Measurements from ENCODE around the gene TCEANC. TPM values are rescaled to one million over a fixed set of nuclear protein-coding genes. Genes with fewer than 3 reads are reported as not detected.

TCEANC gene
- total RNA-seq, 1 experiment from 2014 or later: 3.1 TPM

- H2AFZ ChIP-seq (ENCODE audit: low read length): no peak overlapping the region
- no peak for TF ChIP-seq CTCF (conservative IDR thresholded peaks at IDR 0.05)
- no peaks in the 10 kb centered on the region for H3K27me3 ChIP-seq (ENCODE audit: insufficient read depth, low read length)
- H3K14ac ChIP-seq (ENCODE audit: insufficient read depth, low read length): no peak overlapping the region
- H2BK15ac ChIP-seq (ENCODE audit: low read depth, low read length): no peak overlapping the region
- H2BK20ac ChIP-seq (ENCODE audit: low read depth, low read length, poor library complexity, severe bottlenecking): no peak overlapping the region
- Mint-ChIP-seq H3K27me3 (ENCODE audit: low read depth) (no peaks in the 10 kb centered on the region; the same call in 1 of the 2 replicates), H3K9me3 (peaks cover 30 to 55% of the 10 kb centered on the region in 2 experiments), H3K27ac (no peak overlapping the region), H3K4me1 (peaks cover 7 to 10% of the 10 kb centered on the region in 2 experiments), H3K4me3 (peak overlapping the region; percentile 78 to 85; a peak in 4 of 5 replicates), H3K36me3 (ENCODE audit: insufficient read depth in 1 of 3, low read depth in 3 of 3) (peaks cover 0 to 20% (median 8%) of the 10 kb centered on the region in 3 experiments; a peak in 2 of 7 replicates)
- no peak overlapping the region for H3T11ph ChIP-seq (ENCODE audit: low read length)
- H4K5ac ChIP-seq (ENCODE audit: insufficient read length, low read depth, low read length): no peak overlapping the region
- H3K4me1 ChIP-seq (ENCODE audit: insufficient read depth, low read length): no peaks in the 10 kb centered on the region; the same call in 1 of the 2 replicates
- H3K27ac ChIP-seq (ENCODE audit: insufficient read length, low read depth, low read length): no peak overlapping the region
- no peaks in the 10 kb centered on the region for H4K20me1 ChIP-seq (ENCODE audit: control insufficient read depth, insufficient read depth, insufficient read length)
- no peaks in the 10 kb centered on the region for H3K9me3 ChIP-seq (ENCODE audit: control insufficient read depth, low read depth, low read length)
- peak overlapping the region; percentile 79 for H3K4me2 ChIP-seq (ENCODE audit: insufficient read depth, insufficient read length, low read length)
- DNase-seq: no peak
- no peak overlapping the region for H3K4ac ChIP-seq (ENCODE audit: low read depth, low read length)
- peak overlapping the region; percentile 6 for H3K9ac ChIP-seq (ENCODE audit: extremely low read depth, insufficient read length, low read length)
- no peak overlapping the region for H2AK5ac ChIP-seq (ENCODE audit: insufficient read length, low read length)
- H3K23ac ChIP-seq (ENCODE audit: insufficient read length, low read depth, low read length): no peak overlapping the region
- H3K79me2 ChIP-seq (ENCODE audit: insufficient read depth, low read length): no peaks in the 10 kb centered on the region
- no peak overlapping the region for H4K8ac ChIP-seq (replicated peaks; ENCODE audit: insufficient read length, low read depth, low read length)
- no peak overlapping the region for H2BK120ac ChIP-seq (ENCODE audit: low read depth, low read length, poor library complexity, severe bottlenecking)
- no peak overlapping the region for H3K18ac ChIP-seq (ENCODE audit: insufficient read length, low read depth, low read length)
- H3K23me2 ChIP-seq (ENCODE audit: insufficient read length, low read depth, low read length, poor library complexity, severe bottlenecking): no peaks in the 10 kb centered on the region
- no peak overlapping the region for H2BK12ac ChIP-seq (ENCODE audit: insufficient read length, low read depth, low read length)
- H3K56ac ChIP-seq (ENCODE audit: insufficient read length, low read depth, low read length): no peak overlapping the region
- H4K91ac ChIP-seq (ENCODE audit: insufficient read length, low read depth, low read length): no peak overlapping the region
- no peak overlapping the region for H2BK5ac ChIP-seq (ENCODE audit: insufficient read length, low read length)
- no peaks in the 10 kb centered on the region for H3K79me1 ChIP-seq (ENCODE audit: insufficient read depth, low read depth, low read length, poor library complexity, severe bottlenecking)
These were observed 1.2 kb downstream of the TCEANC start for GRCh38 chrX:13654116-13654515.

All from H9 (cell line).